ENCODE data around the gene CBR3.

CBR3 gene

DNA sequence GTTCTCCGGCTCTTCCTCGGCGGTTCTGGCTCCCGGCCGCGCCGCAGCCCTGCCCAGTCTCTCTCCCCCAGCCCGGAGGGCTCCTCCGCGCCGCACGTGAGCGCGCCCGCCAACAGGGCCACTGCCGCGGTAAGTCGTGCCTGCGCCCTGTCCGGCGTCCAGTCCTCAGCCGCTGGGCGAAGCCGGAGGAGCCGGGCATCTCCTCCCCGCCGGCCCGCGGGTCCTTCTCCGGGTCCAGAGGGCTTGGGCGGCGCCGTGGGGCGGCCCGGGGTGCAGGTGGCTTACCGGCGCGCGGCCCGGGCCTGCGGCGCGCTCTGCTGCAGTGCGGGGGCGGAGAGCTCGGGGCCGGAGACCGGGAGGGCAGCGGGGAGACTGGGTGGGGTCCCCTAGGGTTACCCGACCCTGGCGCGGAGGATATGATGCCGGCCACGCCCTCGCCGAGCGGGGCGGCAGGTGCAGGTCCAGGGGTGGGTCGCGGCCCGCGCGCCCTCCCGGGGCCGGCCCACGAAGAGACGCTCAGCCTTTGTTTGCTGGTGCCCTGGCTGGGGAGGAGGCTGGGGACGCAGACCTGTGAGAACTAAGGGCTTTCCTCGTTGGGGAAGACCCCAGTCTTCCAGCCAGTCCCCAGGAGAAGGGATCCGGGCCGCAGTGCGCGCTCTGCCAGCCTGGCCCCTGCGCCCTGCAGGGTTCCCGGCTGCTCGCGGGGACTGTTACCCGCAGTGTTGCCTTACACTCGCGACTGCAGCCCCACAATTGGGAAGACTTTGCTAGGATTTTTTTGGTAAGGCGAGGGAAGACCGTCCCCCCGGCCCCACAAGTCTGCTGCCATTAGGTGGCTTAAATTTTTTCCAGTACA is 22.2 kb downstream of the CBR3 start, which contains the start of gene DOP1B:
Gene DOP1B, plus strand, starts transcription at position 10 of the 856 bp plus-strand sequence. CDS start 7,910 bp downstream, outside the sequence.
- peak in 1 of 2 experiments; percentile 11 for DNase-seq

- no peak for DNase-seq
Measured at GRCh38 chr21:36159356-36159921, 24.6 kb downstream of the CBR3 start.

DNA sequence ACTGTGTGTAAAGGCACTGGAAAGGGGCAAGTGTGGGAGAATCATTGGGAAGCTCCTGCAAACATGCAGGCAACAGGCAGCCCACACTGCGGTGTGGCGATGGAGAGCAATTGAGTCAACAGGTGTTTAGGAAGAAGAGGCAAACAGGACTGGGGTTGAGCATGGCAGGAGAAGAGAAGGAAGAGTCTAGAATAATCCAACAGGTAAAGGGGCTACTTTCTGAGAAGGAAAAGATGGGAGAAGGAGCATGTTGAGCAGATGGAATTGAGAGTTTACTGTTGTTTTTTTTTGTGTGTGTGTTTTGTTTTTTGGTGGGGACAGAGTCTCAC is 25.9 kb downstream of the CBR3 start:
- DNase-seq, result no peak

GRCh38 chr21:36162631-36163030 is 27.8 kb downstream of the CBR3 start:
- DNase-seq, result no peak

- DNase-seq, result no peak
Measured at GRCh38 chr21:36163750-36164741, 29.2 kb downstream of the CBR3 start.

DNA sequence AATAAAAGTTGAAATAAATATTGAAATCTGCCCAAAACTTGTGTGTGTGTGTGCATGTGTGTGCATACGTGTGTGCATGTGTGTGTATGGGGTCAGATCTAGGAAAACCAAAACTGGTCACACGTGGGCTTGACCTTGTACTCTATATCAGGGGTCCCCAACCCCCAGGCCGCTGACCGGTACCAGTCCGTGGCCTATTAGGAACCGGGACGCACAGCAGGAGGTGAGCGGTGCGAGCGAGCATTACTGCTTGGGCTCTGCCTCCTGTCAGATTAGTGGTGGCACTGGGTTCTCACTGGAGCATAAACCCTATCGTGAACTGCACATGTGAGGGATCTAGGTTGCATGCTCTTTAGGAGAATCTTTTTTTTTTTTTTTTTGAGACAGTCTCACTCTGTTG is 30.5 kb downstream of the CBR3 start:
- DNase-seq, result no peak

- no peak for DNase-seq
Measured at GRCh38 chr21:36166705-36167104, 31.8 kb downstream of the CBR3 start.

GRCh38 chr21:36167541-36167940 is 32.7 kb downstream of the CBR3 start:
- no peak for DNase-seq

DNA sequence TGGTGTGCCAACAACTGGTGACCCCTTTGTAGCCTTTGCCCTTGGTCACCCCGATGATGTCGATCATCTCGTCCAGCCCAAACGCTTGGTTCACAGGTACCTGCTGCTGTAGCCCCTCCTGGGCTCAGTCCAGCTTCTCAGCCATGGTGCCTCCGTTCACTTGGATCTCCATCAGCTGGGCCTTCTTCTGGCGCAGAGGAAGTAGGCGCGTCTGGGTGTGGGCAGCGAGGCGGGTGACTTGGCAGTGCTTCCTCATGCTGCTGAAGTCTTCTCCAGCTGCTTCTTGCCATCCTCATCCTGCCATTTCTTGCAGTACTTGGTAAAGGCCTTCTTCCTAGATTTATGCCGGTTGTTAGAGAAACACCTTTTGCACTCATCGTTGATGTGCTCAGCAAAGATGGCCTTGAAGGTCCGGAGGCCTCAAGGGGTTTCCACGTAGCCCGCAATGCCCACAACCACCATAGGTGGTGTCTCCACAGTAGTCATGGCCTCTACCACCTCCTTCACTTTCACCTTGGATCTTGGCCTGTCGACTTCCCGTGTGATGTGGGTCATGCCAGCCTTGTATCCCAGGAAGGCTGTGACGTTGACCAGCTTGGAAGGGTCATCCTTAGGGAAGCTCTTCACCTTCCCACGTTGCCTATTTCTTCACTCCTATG is 34.7 kb downstream of the CBR3 start:
- DNase-seq, result no peak

GRCh38 chr21:36170823-36171222 is 35.9 kb downstream of the CBR3 start:
- no peak for DNase-seq

DNA sequence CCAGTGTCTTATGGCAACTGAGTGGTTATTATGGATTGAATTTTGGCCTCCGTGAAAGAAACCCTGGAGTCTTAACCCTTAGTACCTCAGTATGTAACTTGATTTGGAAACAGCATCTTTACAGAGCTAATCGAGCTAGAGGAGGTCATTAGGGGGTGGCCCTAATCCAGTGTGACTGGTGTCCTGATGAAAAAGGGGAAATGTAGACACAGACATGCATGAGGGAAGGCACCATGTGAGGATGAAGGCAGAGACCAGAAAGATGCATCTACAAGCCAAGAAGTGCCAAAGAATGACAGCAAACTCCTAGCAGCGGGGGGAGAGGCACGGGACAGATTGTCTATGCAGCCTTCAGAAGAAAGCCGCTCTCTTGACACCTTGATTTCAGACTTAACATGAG is 36.5 kb downstream of the CBR3 start:
- DNase-seq, result no peak

- no peak for DNase-seq
Measured at GRCh38 chr21:36171741-36172331, 37.0 kb downstream of the CBR3 start.

- no peak for DNase-seq
Measured at GRCh38 chr21:36174780-36175179, 39.9 kb downstream of the CBR3 start.

- no peak for DNase-seq
Measured at GRCh38 chr21:36175771-36176565, 41.1 kb downstream of the CBR3 start.

DNA sequence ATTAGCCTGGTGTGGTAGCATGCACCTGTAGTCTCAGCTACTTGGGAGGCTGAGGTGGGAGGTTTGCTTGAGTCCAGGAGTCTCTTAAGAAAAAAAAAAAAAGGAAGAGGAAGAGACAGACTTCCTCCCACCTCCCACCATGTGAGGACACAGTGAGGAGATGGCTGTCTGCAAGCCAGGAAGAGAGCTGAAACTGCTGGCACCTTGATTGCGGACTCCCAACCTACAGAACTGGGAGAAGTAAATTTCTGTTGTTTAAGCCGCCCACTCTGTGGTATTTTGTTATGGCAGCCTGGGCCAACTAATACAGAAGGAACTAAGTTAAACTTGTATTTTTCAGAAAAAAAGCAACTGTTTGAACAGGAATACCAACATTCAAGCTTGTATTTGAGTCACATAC is 43.5 kb downstream of the CBR3 start:
- DNase-seq, result no peak

GRCh38 chr21:36179145-36179544 is 44.3 kb downstream of the CBR3 start:
- DNase-seq, result no peak

GRCh38 chr21:36180963-36181362 is 46.1 kb downstream of the CBR3 start:
- no peak for DNase-seq

GRCh38 chr21:36183144-36183795 is 48.4 kb downstream of the CBR3 start:
- DNase-seq, result no peak

- no peak for DNase-seq
Measured at GRCh38 chr21:36184545-36184944, 49.7 kb downstream of the CBR3 start.

- DNase-seq, result no peak
Measured at GRCh38 chr21:36185523-36185922, 50.6 kb downstream of the CBR3 start.

GRCh38 chr21:36186081-36186480 is 51.2 kb downstream of the CBR3 start:
- DNase-seq, result no peak
